Karpas-422 (cell line): ENCODE data around the gene CCDC91. TPM values are rescaled to one million over a fixed set of nuclear protein-coding genes. Genes with fewer than 3 reads are reported as not detected.

Experiments used
- DNase-seq: peaks from one replicate; pipeline ENCODE4 v3.0.0-alpha.2; 2015
- H2AFZ ChIP-seq: fragments of 200-600 bp; sonication (generic); 2 replicates; pipeline ENCODE4 v1.6.1; 2014; ENCODE audit warnings: antibody characterized with exemption, low read length, mixed read lengths
- H3K27ac ChIP-seq: fragments of 200-600 bp; sonication (generic); 2 replicates; pipeline ENCODE4 v1.5.1; 2014; ENCODE audit warnings: mild to moderate bottlenecking, low read length, moderate library complexity
- H3K27me3 ChIP-seq: fragments of 200-600 bp; sonication (generic); 2 replicates; pipeline ENCODE4 v1.6.1; 2014; ENCODE audit warnings: low read length, mixed read lengths
- H3K36me3 ChIP-seq: fragments of 200-600 bp; sonication (generic); 2 replicates; pipeline ENCODE4 v1.6.1; 2014; ENCODE audit warnings: low read length, mixed read lengths; ENCODE audit not compliant: insufficient read depth
- H3K4me1 ChIP-seq: fragments of 200-600 bp; sonication (generic); 2 replicates; pipeline ENCODE4 v1.6.1; 2014; ENCODE audit warnings: mild to moderate bottlenecking, low read length, mixed read lengths
- H3K4me2 ChIP-seq: fragments of 200-600 bp; sonication (generic); 2 replicates; pipeline ENCODE4 v1.6.1; 2014; ENCODE audit warnings: low read length, low read depth, mild to moderate bottlenecking; ENCODE audit not compliant: poor library complexity, severe bottlenecking
- H3K4me3 ChIP-seq: fragments of 200-600 bp; sonication (generic); 2 replicates; pipeline ENCODE4 v1.5.1; 2014; ENCODE audit warnings: mild to moderate bottlenecking, antibody characterized with exemption, low read length, mixed read lengths
- H3K79me2 ChIP-seq: fragments of 200-600 bp; sonication (generic); 2 replicates; pipeline ENCODE4 v1.6.1; 2014; ENCODE audit warnings: mild to moderate bottlenecking, low read length, mixed read lengths
- H3K9ac ChIP-seq: fragments of 200-600 bp; sonication (generic); 2 replicates; pipeline ENCODE4 v1.6.0; 2014; ENCODE audit warnings: low read length
- H3K9me2 ChIP-seq: fragments of 200-600 bp; sonication (generic), shearing (Covaris generic); replicated peaks from 2 replicates; pipeline ENCODE4 v1.6.0; 2014; ENCODE audit warnings: mild to moderate bottlenecking, low read length, moderate library complexity; ENCODE audit not compliant: insufficient read depth
- H3K9me3 ChIP-seq: fragments of 300-700, 200-600 bp; sonication (generic); 2 replicates; pipeline ENCODE4 v1.6.1; 2014; ENCODE audit warnings: low read length, mixed read lengths
- H4K20me1 ChIP-seq: fragments of 200-600 bp; sonication (generic); 2 replicates; pipeline ENCODE4 v1.6.1; 2014; ENCODE audit warnings: mild to moderate bottlenecking, antibody characterized with exemption, low read length, low read depth; ENCODE audit not compliant: insufficient read depth
- total RNA-seq: library from RNA; depleted of rRNA; stranded (reverse); fragments of >200 nt; shearing (Covaris generic); gene quantifications from 2 replicates; pipeline ENCODE4 v1.2.3, GENCODE V29; 2014; ENCODE audit warnings: low replicate concordance

The CCDC91 gene
- total RNA-seq, 1 experiment from 2014 or later: 115 TPM

- no peak overlapping the region for H3K4me2 ChIP-seq
- H3K79me2 ChIP-seq: no peaks in the 10 kb centered on the region
- H2AFZ ChIP-seq: no peak overlapping the region
- DNase-seq: no peak
- H3K27ac ChIP-seq: no peak overlapping the region
- H3K27me3 ChIP-seq: no peaks in the 10 kb centered on the region
- H3K36me3 ChIP-seq: no peaks in the 10 kb centered on the region
- H3K9me2 ChIP-seq: no peaks in the 10 kb centered on the region; the same call in 1 of the 2 replicates
- H3K9me3 ChIP-seq: no peaks in the 10 kb centered on the region
- H3K4me1 ChIP-seq: peaks cover 8% of the 10 kb centered on the region
- H4K20me1 ChIP-seq: no peaks in the 10 kb centered on the region
- no peak overlapping the region for H3K9ac ChIP-seq
- H3K4me3 ChIP-seq: no peak overlapping the region
Measured at GRCh38 chr12:28512876-28513275, 322.6 kb downstream of the CCDC91 start.

- Histone ChIP-seq H3K9me2 (no peaks in the 10 kb centered on the region), H3K4me3 (no peak overlapping the region), H4K20me1 (no peaks in the 10 kb centered on the region), H2AFZ (no peak overlapping the region), H3K4me2 (no peak overlapping the region), H3K79me2 (no peaks in the 10 kb centered on the region), H3K27me3 (no peaks in the 10 kb centered on the region), H3K4me1 (peaks cover 8% of the 10 kb centered on the region), H3K9me3 (no peaks in the 10 kb centered on the region), H3K27ac (no peak overlapping the region), H3K36me3 (no peaks in the 10 kb centered on the region), H3K9ac (no peak overlapping the region)
- DNase-seq: no peak
Measured at GRCh38 chr12:28513983-28514382, 323.7 kb downstream of the CCDC91 start.

DNA sequence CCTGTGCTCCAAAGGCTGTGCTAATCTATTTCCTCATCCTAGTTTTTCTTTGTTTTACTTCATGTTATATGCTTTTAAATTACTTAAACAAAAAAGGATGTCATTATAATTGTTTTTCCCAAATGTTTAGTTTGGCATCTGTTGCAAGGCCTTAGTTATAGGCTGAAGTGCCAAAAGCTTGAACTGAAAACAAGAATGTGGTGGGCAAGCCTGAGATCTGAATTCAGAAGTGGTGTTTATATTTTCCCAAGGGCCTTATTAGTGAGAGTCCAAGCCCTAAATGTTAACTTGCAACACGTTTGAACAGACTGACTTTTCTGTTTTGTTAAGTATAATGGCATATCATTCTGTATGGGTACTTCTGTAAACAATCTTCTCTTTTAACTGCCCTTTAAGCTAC, 326.8 kb downstream of the CCDC91 start:
- H3K27me3 ChIP-seq: no peaks in the 10 kb centered on the region
- no peaks in the 10 kb centered on the region for H3K36me3 ChIP-seq
- DNase-seq: no peak
- no peak overlapping the region for H2AFZ ChIP-seq
- peaks cover 8% of the 10 kb centered on the region for H3K4me1 ChIP-seq
- no peaks in the 10 kb centered on the region for H4K20me1 ChIP-seq
- H3K9ac ChIP-seq: no peak overlapping the region
- no peaks in the 10 kb centered on the region for H3K9me3 ChIP-seq
- no peak overlapping the region for H3K4me2 ChIP-seq
- no peak overlapping the region for H3K27ac ChIP-seq
- no peak overlapping the region for H3K4me3 ChIP-seq
- H3K9me2 ChIP-seq: no peaks in the 10 kb centered on the region
- H3K79me2 ChIP-seq: no peaks in the 10 kb centered on the region

DNA sequence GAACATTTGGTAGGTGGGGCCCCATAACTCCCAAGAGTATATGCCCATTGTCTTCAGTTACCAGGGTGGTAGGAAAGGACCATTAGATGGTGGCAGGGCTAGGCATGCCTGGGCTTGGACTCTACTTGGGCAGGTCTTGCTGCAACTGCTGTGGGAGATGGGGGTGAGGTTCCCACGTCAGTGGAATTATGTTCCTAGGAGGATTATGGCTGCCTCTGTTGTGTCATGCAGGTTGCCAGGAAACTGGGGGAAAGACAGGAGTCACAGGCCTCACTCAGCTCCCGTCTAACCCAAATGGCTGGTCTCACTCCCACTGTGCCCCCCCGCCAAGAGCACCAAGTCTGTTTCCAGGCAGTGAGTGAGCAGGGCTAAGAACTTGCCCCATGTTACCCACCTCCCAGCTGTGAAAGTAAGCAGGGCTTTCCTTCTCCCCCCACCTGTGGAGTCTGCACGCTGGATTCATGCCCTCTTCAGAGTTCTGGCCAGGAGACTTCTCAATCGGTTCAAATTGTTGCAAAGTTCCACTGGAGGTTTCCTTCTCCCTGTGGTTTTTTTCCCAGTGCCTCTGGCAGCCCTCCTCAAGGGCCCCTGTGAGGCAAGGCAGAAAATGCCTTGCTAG, 337.5 kb downstream of the CCDC91 start:
- Histone ChIP-seq H3K9me2 (no peaks in the 10 kb centered on the region), H3K9me3 (no peaks in the 10 kb centered on the region; the same call in 1 of the 2 replicates), H4K20me1 (no peaks in the 10 kb centered on the region), H3K4me1 (no peaks in the 10 kb centered on the region), H3K4me3 (no peak overlapping the region), H3K9ac (no peak overlapping the region), H3K4me2 (no peak overlapping the region), H2AFZ (no peak overlapping the region), H3K36me3 (no peaks in the 10 kb centered on the region), H3K79me2 (no peaks in the 10 kb centered on the region), H3K27me3 (no peaks in the 10 kb centered on the region), H3K27ac (no peak overlapping the region)
- DNase-seq: no peak

- H3K9ac ChIP-seq: no peak overlapping the region
- no peak overlapping the region for H3K4me3 ChIP-seq
- no peaks in the 10 kb centered on the region for H4K20me1 ChIP-seq
- H3K79me2 ChIP-seq: no peaks in the 10 kb centered on the region
- no peaks in the 10 kb centered on the region for H3K4me1 ChIP-seq
- no peaks in the 10 kb centered on the region for H3K9me2 ChIP-seq
- no peaks in the 10 kb centered on the region for H3K9me3 ChIP-seq
- H3K36me3 ChIP-seq: no peaks in the 10 kb centered on the region
- no peak overlapping the region for H3K27ac ChIP-seq
- no peaks in the 10 kb centered on the region for H3K27me3 ChIP-seq
- no peak for DNase-seq
- H3K4me2 ChIP-seq: no peak overlapping the region
- no peak overlapping the region for H2AFZ ChIP-seq
Measured at GRCh38 chr12:28535216-28535615, 345.0 kb downstream of the CCDC91 start.

- H3K9ac ChIP-seq: no peak overlapping the region
- no peak overlapping the region for H3K27ac ChIP-seq
- no peaks in the 10 kb centered on the region for H3K79me2 ChIP-seq
- no peaks in the 10 kb centered on the region for H3K36me3 ChIP-seq
- no peaks in the 10 kb centered on the region for H4K20me1 ChIP-seq
- no peak for DNase-seq
- H3K4me1 ChIP-seq: no peaks in the 10 kb centered on the region
- no peak overlapping the region for H3K4me3 ChIP-seq
- no peak overlapping the region for H2AFZ ChIP-seq
- H3K4me2 ChIP-seq: no peak overlapping the region
- H3K9me2 ChIP-seq: no peaks in the 10 kb centered on the region
- H3K9me3 ChIP-seq: no peaks in the 10 kb centered on the region
- H3K27me3 ChIP-seq: no peaks in the 10 kb centered on the region
Measured at GRCh38 chr12:28536088-28536487, 345.8 kb downstream of the CCDC91 start.

DNA sequence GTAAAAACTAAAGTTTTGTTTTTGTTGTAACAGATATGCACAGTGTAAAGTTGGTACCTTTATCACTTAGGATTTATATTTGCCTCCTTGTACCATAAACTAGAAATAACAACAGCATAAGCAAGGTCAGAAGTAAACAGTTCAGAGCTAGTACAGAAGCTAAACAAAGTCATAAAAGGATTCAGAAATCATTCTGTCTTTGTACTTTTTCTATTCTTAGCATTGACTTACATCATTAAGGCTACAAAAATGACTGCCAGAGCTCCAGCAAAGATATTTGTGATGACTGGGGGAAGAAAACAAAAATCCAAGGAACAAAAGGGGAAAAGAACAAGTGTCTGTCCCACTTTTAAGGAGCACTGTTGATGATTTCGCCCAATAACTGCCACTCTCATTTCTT, 347.2 kb downstream of the CCDC91 start:
- no peaks in the 10 kb centered on the region for H3K27me3 ChIP-seq

GRCh38 chr12:28539691-28540323, 349.6 kb downstream of the CCDC91 start:
- Histone ChIP-seq H3K4me2 (no peak overlapping the region), H3K36me3 (no peaks in the 10 kb centered on the region), H3K9me3 (no peaks in the 10 kb centered on the region), H2AFZ (no peak overlapping the region), H3K9me2 (no peaks in the 10 kb centered on the region), H3K27ac (no peak overlapping the region), H3K4me1 (no peaks in the 10 kb centered on the region), H3K9ac (no peak overlapping the region), H3K79me2 (no peaks in the 10 kb centered on the region), H4K20me1 (no peaks in the 10 kb centered on the region), H3K27me3 (no peaks in the 10 kb centered on the region), H3K4me3 (no peak overlapping the region)
- DNase-seq: no peak

More for the DNA sequence above, 347.2 kb downstream of the CCDC91 start:
- H3K36me3 ChIP-seq: no peaks in the 10 kb centered on the region
- H3K4me3 ChIP-seq: no peak overlapping the region
- no peaks in the 10 kb centered on the region for H3K79me2 ChIP-seq
- no peak overlapping the region for H3K4me2 ChIP-seq
- no peaks in the 10 kb centered on the region for H3K9me3 ChIP-seq
- H2AFZ ChIP-seq: no peak overlapping the region
- H3K9ac ChIP-seq: no peak overlapping the region
- no peak for DNase-seq
- H3K4me1 ChIP-seq: no peaks in the 10 kb centered on the region
- H3K27ac ChIP-seq: no peak overlapping the region
- H3K9me2 ChIP-seq: no peaks in the 10 kb centered on the region
- H4K20me1 ChIP-seq: no peaks in the 10 kb centered on the region
